HepG2 (cell line): ENCODE data around the gene DGCR8. TPM values are rescaled to one million over a fixed set of nuclear protein-coding genes. Genes with fewer than 3 reads are reported as not detected.
A peak's percentile ranks its signal among the peaks of the same experiment; 100 is the strongest.

Experiments used
- ATF2 ChIP-seq: sonication (generic); formaldehyde crosslinking; IDR thresholded peaks from 2 replicates; pipeline ENCODE4 v1.4.0; 2020; ENCODE audit warnings: missing genetic modification reagents
- FOSL1 ChIP-seq: sonication (generic); formaldehyde crosslinking; IDR thresholded peaks from 2 replicates; pipeline ENCODE4 v1.9.0; 2021; ENCODE audit warnings: missing genetic modification reagents, borderline replicate concordance
- FUBP1 ChIP-seq: sonication (generic); formaldehyde crosslinking; IDR thresholded peaks from 2 replicates; pipeline ENCODE4 v1.5.1; 2020; ENCODE audit warnings: missing genetic modification reagents, mild to moderate bottlenecking, borderline replicate concordance
- HBP1 ChIP-seq: IDR thresholded peaks from 2 replicates; pipeline ENCODE4 v1.6.1; 2016; ENCODE audit warnings: low read depth, control low read depth
- JUND ChIP-seq: sonication (generic); formaldehyde crosslinking; IDR thresholded peaks from 2 replicates; pipeline ENCODE4 v1.8.0; 2022; ENCODE audit warnings: mild to moderate bottlenecking, missing genetic modification reagents
- LCORL ChIP-seq, 2 experiments: fragments of 450-650 bp in 1 of 2; sonication (generic) in 1 of 2; formaldehyde crosslinking in 1 of 2; IDR thresholded peaks; 2 replicates each; pipeline versions ENCODE4 v1.5.0 to v1.6.1; 2017 to 2020; ENCODE audit warnings: antibody characterized with exemption in 1 of 2, missing genetic modification reagents in 1 of 2
- MAZ ChIP-seq, 2 experiments: sonication (generic) in 1 of 2; formaldehyde crosslinking in 1 of 2; IDR thresholded peaks; 2 replicates each; pipeline versions ENCODE4 v1.5.0 to v1.6.1; 2012 to 2020; ENCODE audit warnings: low read depth in 2 of 2, mild to moderate bottlenecking in 2 of 2, borderline replicate concordance in 1 of 2, improper control_type of control experiment in 1 of 2, low read length in 1 of 2, missing genetic modification reagents in 1 of 2, moderate library complexity in 1 of 2
- NFYB ChIP-seq: sonication (generic); formaldehyde crosslinking; IDR thresholded peaks from 2 replicates; pipeline ENCODE4 v1.4.0; 2020; ENCODE audit warnings: missing genetic modification reagents
- NKX3-1 ChIP-seq: sonication (generic); formaldehyde crosslinking; IDR thresholded peaks from 2 replicates; pipeline ENCODE4 v1.5.0; 2020; ENCODE audit warnings: missing genetic modification reagents
- PAX8 ChIP-seq: sonication (generic); formaldehyde crosslinking; IDR thresholded peaks from 2 replicates; pipeline ENCODE4 v1.8.0; 2022; ENCODE audit warnings: mild to moderate bottlenecking, missing genetic modification reagents, borderline replicate concordance
- POLR2A ChIP-seq, 2 experiments: IDR thresholded peaks; 2 replicates each; pipeline ENCODE4 v1.6.1; 2011; ENCODE audit warnings: low read depth in 2 of 2, low read length in 2 of 2, mild to moderate bottlenecking in 1 of 2, moderate library complexity in 1 of 2; ENCODE audit not compliant: insufficient read depth in 1 of 2
- RARG ChIP-seq: sonication (generic); formaldehyde crosslinking; IDR thresholded peaks from 2 replicates; pipeline ENCODE4 v1.4.0; 2020; ENCODE audit warnings: low read depth, mild to moderate bottlenecking, missing genetic modification reagents
- SALL1 ChIP-seq: sonication (generic); formaldehyde crosslinking; IDR thresholded peaks from 2 replicates; pipeline ENCODE4 v1.8.0; 2022; ENCODE audit warnings: mild to moderate bottlenecking, missing genetic modification reagents
- SIX1 ChIP-seq: sonication (generic); formaldehyde crosslinking; IDR thresholded peaks from 2 replicates; pipeline ENCODE4 v1.4.0; 2020; ENCODE audit warnings: missing genetic modification reagents, borderline replicate concordance
- SP5 ChIP-seq: IDR thresholded peaks from 2 replicates; pipeline ENCODE4 v1.6.1; 2016; ENCODE audit warnings: low read depth, borderline replicate concordance
- ZBTB33 ChIP-seq: sonication (generic); formaldehyde crosslinking; IDR thresholded peaks from 2 replicates; pipeline ENCODE4 v1.4.0; 2020; ENCODE audit warnings: missing genetic modification reagents
- ZBTB42 ChIP-seq: sonication (generic); formaldehyde crosslinking; IDR thresholded peaks from 2 replicates; pipeline ENCODE4 v1.5.0; 2020; ENCODE audit warnings: mild to moderate bottlenecking, missing genetic modification reagents
- ZC3H13 ChIP-seq: sonication (generic); formaldehyde crosslinking; IDR thresholded peaks from 2 replicates; pipeline ENCODE4 v1.8.1; 2023; ENCODE audit warnings: mild to moderate bottlenecking, missing genetic modification reagents, moderate library complexity
- ZNF777 ChIP-seq: sonication (generic); formaldehyde crosslinking; IDR thresholded peaks from 2 replicates; pipeline ENCODE4 v1.4.0; 2020; ENCODE audit warnings: missing genetic modification reagents
- polyA plus RNA-seq, 8 experiments: library from polyadenylated mRNA; depleted of rRNA in 3 of 8; stranded (reverse) in 7 of 8; unstranded in 1 of 8; fragments of >200 nt; fragmentation: Illumina TruSeq in 4 of 8; extraction: Trizol in 4 of 8; gene quantifications; 2 replicates each; pipeline versions ENCODE4 v1.2.1 to v1.2.3, GENCODE V29; 2011 to 2016; ENCODE audit warnings: low read depth in 4 of 8, missing spikeins in 1 of 8, mixed read lengths in 1 of 8; ENCODE audit not compliant: insufficient read depth in 1 of 8
- total RNA-seq, 5 experiments: library from RNA; depleted of rRNA; stranded (reverse); fragments of >200 nt; fragmentation: Illumina TruSeq; extraction: Trizol; gene quantifications; 2 replicates each; pipeline ENCODE4 v1.2.3, GENCODE V29; 2016; ENCODE audit warnings: low read depth in 1 of 5
- TF ChIP-seq, protein P1 (sequence below): sonication (generic); formaldehyde crosslinking; IDR thresholded peaks from 2 replicates; pipeline ENCODE4 v1.4.0; 2020; ENCODE audit warnings: mild to moderate bottlenecking, missing genetic modification reagents

The DGCR8 gene
- total and polyA plus RNA-seq, 2 of the 13 experiments (the other 11 are each of a cell fraction or from before 2014, with no cell fraction given), result 10.2 to 23.2 TPM

DNA sequence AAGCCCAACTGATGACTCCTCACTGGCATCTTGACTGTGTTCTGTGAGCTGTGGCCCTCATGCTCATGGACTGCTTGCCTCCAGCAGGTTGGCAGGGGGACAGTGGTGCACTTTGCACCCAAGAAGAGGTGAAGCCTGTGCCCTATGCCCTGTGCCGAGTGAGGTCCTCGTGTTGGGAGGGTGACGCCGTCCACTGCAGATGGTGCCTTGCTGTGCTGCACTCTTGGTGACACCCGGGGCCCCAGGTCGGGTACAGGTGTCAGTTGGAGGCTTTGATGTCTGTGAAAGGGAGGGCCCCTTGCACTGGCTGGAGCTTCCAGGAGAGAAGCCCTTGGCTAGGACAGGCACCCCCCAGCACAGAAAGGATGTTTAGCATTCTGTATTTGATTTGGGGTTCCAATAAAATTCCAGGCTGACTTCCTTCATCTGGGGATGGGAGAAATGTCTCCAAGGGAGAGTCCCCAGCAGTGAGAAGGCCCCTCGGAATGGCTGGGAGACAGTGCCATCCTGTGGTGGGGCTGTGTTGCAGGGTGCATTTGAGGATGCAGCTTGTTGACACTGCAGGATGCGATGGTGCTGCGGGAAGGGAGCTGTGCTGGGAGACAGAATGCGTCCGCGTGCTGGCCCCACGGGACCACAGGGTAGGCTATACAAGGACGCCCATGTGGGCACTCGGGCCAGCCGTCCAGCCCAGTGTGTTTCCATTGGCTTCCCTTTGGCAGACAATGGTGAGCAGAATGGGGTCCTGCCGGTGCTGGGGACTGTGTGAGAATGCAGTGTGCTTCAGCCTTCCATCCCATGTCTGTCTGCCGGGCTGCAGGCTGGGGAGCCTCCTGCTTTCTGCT is 49.1 kb downstream of the DGCR8 start (continued):
- TF ChIP-seq FUBP1 (CRISPR knock-in tag), result peak; percentile 22; the same call in 1 of the 2 replicates
- TF ChIP-seq NKX3-1, result no peak
- peak; percentile 40 for TF ChIP-seq SALL1
- TF ChIP-seq FOSL1 (CRISPR knock-in tag), result no peak
- TF ChIP-seq ZBTB42 (CRISPR knock-in tag), result no peak
- TF ChIP-seq ZNF777, result no peak
- TF ChIP-seq ZC3H13, result no peak
- TF ChIP-seq LCORL (IDR thresholded peaks at IDR 0.05), result no peak
- peak; percentile 66 for TF ChIP-seq LCORL (CRISPR knock-in tag; IDR thresholded peaks at IDR 0.05)
- no peak; the same call in 1 of the 2 replicates for TF ChIP-seq ZBTB33 (CRISPR knock-in tag)
- TF ChIP-seq JUND (CRISPR knock-in tag), result no peak
- TF ChIP-seq MAZ (IDR thresholded peaks at IDR 0.05; ENCODE audit: borderline replicate concordance, low read depth, low read length), result no peak
- peak; percentile 46; the same call in 1 of the 2 replicates for TF ChIP-seq MAZ (CRISPR knock-in tag; IDR thresholded peaks at IDR 0.05; ENCODE audit: low read depth)
- TF ChIP-seq, protein P1, sequence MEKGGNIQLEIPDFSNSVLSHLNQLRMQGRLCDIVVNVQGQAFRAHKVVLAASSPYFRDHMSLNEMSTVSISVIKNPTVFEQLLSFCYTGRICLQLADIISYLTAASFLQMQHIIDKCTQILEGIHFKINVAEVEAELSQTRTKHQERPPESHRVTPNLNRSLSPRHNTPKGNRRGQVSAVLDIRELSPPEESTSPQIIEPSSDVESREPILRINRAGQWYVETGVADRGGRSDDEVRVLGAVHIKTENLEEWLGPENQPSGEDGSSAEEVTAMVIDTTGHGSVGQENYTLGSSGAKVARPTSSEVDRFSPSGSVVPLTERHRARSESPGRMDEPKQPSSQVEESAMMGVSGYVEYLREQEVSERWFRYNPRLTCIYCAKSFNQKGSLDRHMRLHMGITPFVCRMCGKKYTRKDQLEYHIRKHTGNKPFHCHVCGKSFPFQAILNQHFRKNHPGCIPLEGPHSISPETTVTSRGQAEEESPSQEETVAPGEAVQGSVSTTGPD (CRISPR knock-in tag), result no peak
- TF ChIP-seq SIX1 (CRISPR knock-in tag), result no peak
- no peak for TF ChIP-seq PAX8
- 0 out of 2 replicates have a peak, but pooled peaks have one; percentile 18 for TF ChIP-seq NFYB (CRISPR knock-in tag)
- no peak for TF ChIP-seq RARG
- TF ChIP-seq ATF2 (CRISPR knock-in tag), result no peak
- peak; percentile 76 for TF ChIP-seq HBP1
- TF ChIP-seq SP5 (CRISPR knock-in tag), result no peak
- TF ChIP-seq POLR2A (IDR thresholded peaks at IDR 0.05; ENCODE audit: insufficient read depth in 1 of 2, low read depth in 2 of 2, low read length in 2 of 2), result peak in 1 of 2 experiments; percentile 71; a peak in 2 of 4 replicates
